Liver (tissue), 9 donors: ENCODE measurements around the gene KRCC1. TPM values are rescaled to one million over a fixed set of nuclear protein-coding genes. Genes with fewer than 3 reads are reported as not detected.
"Not testable (repeated sequence)": the region's sequence is repeated elsewhere in the genome, so short reads cannot be mapped to it uniquely, and the experiment has no call there.

Source experiments
- DNase-seq: peaks from one replicate; pipeline ENCODE4 v3.0.0-alpha.2; 2017; ENCODE audit warnings: low spot score
- H3K27ac ChIP-seq, 2 donors: one replicate each; pipeline ENCODE4 v1.7.0; 2013; ENCODE audit warnings: inconsistent platforms in 2 of 2, low read length in 2 of 2, control low read depth in 1 of 2, low read depth in 1 of 2, mild to moderate bottlenecking in 1 of 2
- H3K27me3 ChIP-seq, 4 donors: one replicate each; pipeline versions ENCODE4 v1.6.1 to v1.7.0; 2013; ENCODE audit warnings: low read length in 3 of 4, inconsistent platforms in 1 of 4, mild to moderate bottlenecking in 1 of 4, moderate library complexity in 1 of 4; ENCODE audit not compliant: control insufficient read depth in 4 of 4, insufficient read depth in 4 of 4
- H3K36me3 ChIP-seq, 4 donors: one replicate each; pipeline versions ENCODE4 v1.6.1 to v1.7.0; 2013; ENCODE audit warnings: low read length in 3 of 4, mild to moderate bottlenecking in 3 of 4, low read depth in 1 of 4, moderate library complexity in 1 of 4; ENCODE audit not compliant: control insufficient read depth in 4 of 4, insufficient read depth in 3 of 4
- H3K4me1 ChIP-seq, 4 donors: one replicate each; pipeline versions ENCODE4 v1.6.1 to v1.7.0; 2013; ENCODE audit warnings: low read length in 3 of 4, mild to moderate bottlenecking in 3 of 4, moderate library complexity in 1 of 4; ENCODE audit not compliant: control insufficient read depth in 4 of 4, insufficient read depth in 4 of 4
- H3K4me3 ChIP-seq, 3 donors: one replicate each; pipeline versions ENCODE4 v1.6.1 to v1.7.0; 2013; ENCODE audit warnings: low read length in 3 of 3, control low read depth in 1 of 3, low read depth in 1 of 3, mild to moderate bottlenecking in 1 of 3
- H3K9ac ChIP-seq, 2 donors: one replicate each; pipeline ENCODE4 v1.7.0; 2013; ENCODE audit warnings: low read length in 2 of 2, mild to moderate bottlenecking in 2 of 2, moderate library complexity in 2 of 2, control low read depth in 1 of 2, low read depth in 1 of 2
- H3K9me3 ChIP-seq, 4 donors: one replicate each; pipeline versions ENCODE4 v1.6.1 to v1.7.0; 2013; ENCODE audit warnings: low read length in 3 of 4; ENCODE audit not compliant: control insufficient read depth in 4 of 4
- HNF4A ChIP-seq, 2 donors: conservative IDR thresholded peaks; 2 replicates each; pipeline ENCODE4 v1.6.1; 2016; ENCODE audit warnings: antibody characterized with exemption in 2 of 2, mild to moderate bottlenecking in 2 of 2
- HNF4G ChIP-seq: IDR thresholded peaks from 2 replicates; pipeline ENCODE4 v1.6.1; 2016; ENCODE audit warnings: antibody characterized with exemption
- JUND ChIP-seq, 2 donors: IDR thresholded peaks; 2 replicates each; pipeline ENCODE4 v1.6.1; 2016; ENCODE audit warnings: antibody characterized with exemption in 2 of 2
- NR2F2 ChIP-seq: IDR thresholded peaks from 2 replicates; pipeline ENCODE4 v1.6.1; 2016; ENCODE audit warnings: antibody characterized with exemption
- SP1 ChIP-seq: IDR thresholded peaks from 2 replicates; pipeline ENCODE4 v1.6.1; 2018; ENCODE audit warnings: antibody characterized with exemption, mild to moderate bottlenecking
- TAF1 ChIP-seq: conservative IDR thresholded peaks from 2 replicates; pipeline ENCODE4 v1.6.1; 2016; ENCODE audit warnings: antibody characterized with exemption, mild to moderate bottlenecking
- YY1 ChIP-seq: IDR thresholded peaks from 2 replicates; pipeline ENCODE4 v1.6.1; 2016; ENCODE audit warnings: antibody characterized with exemption, mild to moderate bottlenecking
- WGBS: extraction: QIAGEN DNeasy Blood & Tissue Kit; methylation state at CpG from one replicate; pipeline ENCODE4 v1.1.7; 2013; 5-methylcytosine and 5-hydroxymethylcytosine counted together
- polyA plus RNA-seq, 2 donors: library from polyadenylated mRNA; stranded (reverse) in 1 of 2; unstranded in 1 of 2; fragments of 200-250 nt in 1 of 2; fragments of >200 nt in 1 of 2; fragmentation: Nextera tagmentation in 1 of 2; extraction: Ambion mirVana in 1 of 2; gene quantifications; one replicate each; pipeline versions ENCODE4 v1.2.1 to v1.2.3, GENCODE V29; 2013 to 2015
- total RNA-seq, 2 donors: library from RNA; depleted of rRNA; stranded (reverse); fragments of >200 nt; gene quantifications; one replicate each; pipeline ENCODE4 v1.2.3, GENCODE V29; 2014
- TF ChIP-seq, protein P1 (sequence below): IDR thresholded peaks from 2 replicates; pipeline ENCODE4 v1.6.1; 2016; ENCODE audit warnings: antibody characterized with exemption
- TF ChIP-seq, protein P2 (sequence below): IDR thresholded peaks from 2 replicates; pipeline ENCODE4 v1.6.1; 2016; ENCODE audit warnings: antibody characterized with exemption
- TF ChIP-seq, protein P3 (sequence below): fragments of 150-350 bp; IDR thresholded peaks from 2 replicates; pipeline ENCODE4 v1.5.1; 2017; ENCODE audit warnings: improper control_type of control experiment, low read depth, low read length; ENCODE audit not compliant: missing input control
- TF ChIP-seq, protein P4 (sequence below): IDR thresholded peaks from 2 replicates; pipeline ENCODE4 v1.6.1; 2016; ENCODE audit warnings: antibody characterized with exemption, mild to moderate bottlenecking
- donor health status: healthy.
- donor health status: healthy.
- donor health status: healthy.
- donor health status: healthy.
- donor health status: healthy.

Gene KRCC1
- total and polyA plus RNA-seq, 4 donors: 7.0 to 14.8 (median 11.5) TPM

DNA sequence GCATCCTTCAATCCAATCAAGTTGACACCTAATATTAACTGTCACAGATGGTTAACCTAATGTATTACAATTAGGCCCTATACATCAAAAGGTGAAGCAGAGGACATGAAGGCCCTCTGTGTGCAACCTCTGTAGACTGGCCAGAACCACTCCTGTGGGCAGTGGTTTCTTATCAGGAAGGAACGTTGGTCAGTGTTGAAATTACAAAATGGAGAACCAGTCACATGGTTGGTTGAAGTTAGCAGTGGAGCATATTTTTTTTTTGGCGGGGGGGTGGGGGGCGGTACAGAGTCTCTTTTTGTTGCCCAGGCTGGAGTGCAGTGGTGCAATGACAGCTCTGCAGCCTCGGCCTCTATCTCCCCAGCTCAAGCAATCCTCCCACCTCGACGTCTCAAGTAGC lies 59.0 kb downstream of the KRCC1 start (continued):
- TF ChIP-seq, protein P1, sequence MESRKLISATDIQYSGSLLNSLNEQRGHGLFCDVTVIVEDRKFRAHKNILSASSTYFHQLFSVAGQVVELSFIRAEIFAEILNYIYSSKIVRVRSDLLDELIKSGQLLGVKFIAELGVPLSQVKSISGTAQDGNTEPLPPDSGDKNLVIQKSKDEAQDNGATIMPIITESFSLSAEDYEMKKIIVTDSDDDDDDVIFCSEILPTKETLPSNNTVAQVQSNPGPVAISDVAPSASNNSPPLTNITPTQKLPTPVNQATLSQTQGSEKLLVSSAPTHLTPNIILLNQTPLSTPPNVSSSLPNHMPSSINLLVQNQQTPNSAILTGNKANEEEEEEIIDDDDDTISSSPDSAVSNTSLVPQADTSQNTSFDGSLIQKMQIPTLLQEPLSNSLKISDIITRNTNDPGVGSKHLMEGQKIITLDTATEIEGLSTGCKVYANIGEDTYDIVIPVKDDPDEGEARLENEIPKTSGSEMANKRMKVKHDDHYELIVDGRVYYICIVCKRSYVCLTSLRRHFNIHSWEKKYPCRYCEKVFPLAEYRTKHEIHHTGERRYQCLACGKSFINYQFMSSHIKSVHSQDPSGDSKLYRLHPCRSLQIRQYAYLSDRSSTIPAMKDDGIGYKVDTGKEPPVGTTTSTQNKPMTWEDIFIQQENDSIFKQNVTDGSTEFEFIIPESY: no peak
- TF ChIP-seq, protein P2, sequence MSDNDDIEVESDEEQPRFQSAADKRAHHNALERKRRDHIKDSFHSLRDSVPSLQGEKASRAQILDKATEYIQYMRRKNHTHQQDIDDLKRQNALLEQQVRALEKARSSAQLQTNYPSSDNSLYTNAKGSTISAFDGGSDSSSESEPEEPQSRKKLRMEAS: no peak
- no peak for TF ChIP-seq JUND (IDR thresholded peaks at IDR 0.05)
- no peak for TF ChIP-seq SP1

DNA sequence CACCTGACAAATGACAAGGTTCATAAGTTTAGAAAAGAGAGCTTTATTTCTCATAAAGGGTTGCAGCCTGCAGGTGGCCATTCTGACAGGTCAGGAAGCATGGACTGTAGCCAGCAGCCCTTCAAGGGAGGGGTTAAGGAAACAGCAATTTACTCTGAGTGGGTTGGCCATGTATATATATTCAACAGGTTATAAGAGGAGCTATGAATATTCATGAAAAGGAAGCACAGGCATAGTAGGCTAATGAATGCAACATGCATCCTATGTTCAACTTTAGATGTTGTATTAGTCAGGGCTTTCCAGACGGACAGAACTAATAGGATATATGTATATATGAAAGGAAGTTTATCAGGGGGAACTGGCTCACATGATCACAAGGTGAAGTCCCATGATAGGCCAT lies 59.8 kb downstream of the KRCC1 start:
- 78% methylated on average over 1 of the region's 1 CpG for WGBS
- H3K27me3 ChIP-seq: no peaks in the 10 kb centered on the region
- no peaks in the 10 kb centered on the region for H3K9me3 ChIP-seq
- no peaks in the 10 kb centered on the region for H3K4me1 ChIP-seq
- H3K36me3 ChIP-seq: no peaks in the 10 kb centered on the region
- TF ChIP-seq JUND (IDR thresholded peaks at IDR 0.05) (no peak), HNF4A (conservative IDR thresholded peaks at IDR 0.05) (no peak), NR2F2 (no peak), HNF4G (no peak), YY1 (no peak), TAF1 (no peak)
- TF ChIP-seq, protein P3, sequence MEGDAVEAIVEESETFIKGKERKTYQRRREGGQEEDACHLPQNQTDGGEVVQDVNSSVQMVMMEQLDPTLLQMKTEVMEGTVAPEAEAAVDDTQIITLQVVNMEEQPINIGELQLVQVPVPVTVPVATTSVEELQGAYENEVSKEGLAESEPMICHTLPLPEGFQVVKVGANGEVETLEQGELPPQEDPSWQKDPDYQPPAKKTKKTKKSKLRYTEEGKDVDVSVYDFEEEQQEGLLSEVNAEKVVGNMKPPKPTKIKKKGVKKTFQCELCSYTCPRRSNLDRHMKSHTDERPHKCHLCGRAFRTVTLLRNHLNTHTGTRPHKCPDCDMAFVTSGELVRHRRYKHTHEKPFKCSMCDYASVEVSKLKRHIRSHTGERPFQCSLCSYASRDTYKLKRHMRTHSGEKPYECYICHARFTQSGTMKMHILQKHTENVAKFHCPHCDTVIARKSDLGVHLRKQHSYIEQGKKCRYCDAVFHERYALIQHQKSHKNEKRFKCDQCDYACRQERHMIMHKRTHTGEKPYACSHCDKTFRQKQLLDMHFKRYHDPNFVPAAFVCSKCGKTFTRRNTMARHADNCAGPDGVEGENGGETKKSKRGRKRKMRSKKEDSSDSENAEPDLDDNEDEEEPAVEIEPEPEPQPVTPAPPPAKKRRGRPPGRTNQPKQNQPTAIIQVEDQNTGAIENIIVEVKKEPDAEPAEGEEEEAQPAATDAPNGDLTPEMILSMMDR: no peak
- TF ChIP-seq, protein P4, sequence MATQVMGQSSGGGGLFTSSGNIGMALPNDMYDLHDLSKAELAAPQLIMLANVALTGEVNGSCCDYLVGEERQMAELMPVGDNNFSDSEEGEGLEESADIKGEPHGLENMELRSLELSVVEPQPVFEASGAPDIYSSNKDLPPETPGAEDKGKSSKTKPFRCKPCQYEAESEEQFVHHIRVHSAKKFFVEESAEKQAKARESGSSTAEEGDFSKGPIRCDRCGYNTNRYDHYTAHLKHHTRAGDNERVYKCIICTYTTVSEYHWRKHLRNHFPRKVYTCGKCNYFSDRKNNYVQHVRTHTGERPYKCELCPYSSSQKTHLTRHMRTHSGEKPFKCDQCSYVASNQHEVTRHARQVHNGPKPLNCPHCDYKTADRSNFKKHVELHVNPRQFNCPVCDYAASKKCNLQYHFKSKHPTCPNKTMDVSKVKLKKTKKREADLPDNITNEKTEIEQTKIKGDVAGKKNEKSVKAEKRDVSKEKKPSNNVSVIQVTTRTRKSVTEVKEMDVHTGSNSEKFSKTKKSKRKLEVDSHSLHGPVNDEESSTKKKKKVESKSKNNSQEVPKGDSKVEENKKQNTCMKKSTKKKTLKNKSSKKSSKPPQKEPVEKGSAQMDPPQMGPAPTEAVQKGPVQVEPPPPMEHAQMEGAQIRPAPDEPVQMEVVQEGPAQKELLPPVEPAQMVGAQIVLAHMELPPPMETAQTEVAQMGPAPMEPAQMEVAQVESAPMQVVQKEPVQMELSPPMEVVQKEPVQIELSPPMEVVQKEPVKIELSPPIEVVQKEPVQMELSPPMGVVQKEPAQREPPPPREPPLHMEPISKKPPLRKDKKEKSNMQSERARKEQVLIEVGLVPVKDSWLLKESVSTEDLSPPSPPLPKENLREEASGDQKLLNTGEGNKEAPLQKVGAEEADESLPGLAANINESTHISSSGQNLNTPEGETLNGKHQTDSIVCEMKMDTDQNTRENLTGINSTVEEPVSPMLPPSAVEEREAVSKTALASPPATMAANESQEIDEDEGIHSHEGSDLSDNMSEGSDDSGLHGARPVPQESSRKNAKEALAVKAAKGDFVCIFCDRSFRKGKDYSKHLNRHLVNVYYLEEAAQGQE: no peak
- TF ChIP-seq, protein P1: no peak
- no peak overlapping the region for H3K4me3 ChIP-seq
- no peak overlapping the region for H3K27ac ChIP-seq
- DNase-seq: no peak
- no peak overlapping the region for H3K9ac ChIP-seq

- not testable (repeated sequence) for DNase-seq, H3K4me3 ChIP-seq, H3K9me3 ChIP-seq, H3K9ac ChIP-seq, H3K36me3 ChIP-seq, H3K27me3 ChIP-seq, H3K27ac ChIP-seq, H3K4me1 ChIP-seq
- WGBS: 84% methylated on average over 7 of the region's 7 CpGs
These were observed 61.2 kb downstream of the KRCC1 start for GRCh38 chr2:87994304-87994850.
